Gastrocnemius medialis (tissue), 4 donors: ENCODE measurements around the gene RPL21.

Experiments
- POLR2A ChIP-seq, 2 donors: fragments of 450-650 bp; IDR thresholded peaks; one replicate each; pipeline ENCODE4 v1.6.1; 2017; ENCODE audit warnings: antibody characterized with exemption in 2 of 2, mild to moderate bottlenecking in 2 of 2, moderate library complexity in 2 of 2
- TF ChIP-seq, protein P1 (sequence below), 5 experiments: fragments of 450-650 bp in 3 of 5; fragments of 200-600 bp in 2 of 5; sonication (generic) in 2 of 5; IDR thresholded peaks in 4 of 5; conservative IDR thresholded peaks in 1 of 5; 1 replicate in 4 of 5; 2 replicates in 1 of 5; pipeline ENCODE4 v1.5.1; 2016 to 2019; ENCODE audit warnings: antibody characterized with exemption in 5 of 5, mild to moderate bottlenecking in 3 of 5, moderate library complexity in 3 of 5

- TF ChIP-seq, protein P1, sequence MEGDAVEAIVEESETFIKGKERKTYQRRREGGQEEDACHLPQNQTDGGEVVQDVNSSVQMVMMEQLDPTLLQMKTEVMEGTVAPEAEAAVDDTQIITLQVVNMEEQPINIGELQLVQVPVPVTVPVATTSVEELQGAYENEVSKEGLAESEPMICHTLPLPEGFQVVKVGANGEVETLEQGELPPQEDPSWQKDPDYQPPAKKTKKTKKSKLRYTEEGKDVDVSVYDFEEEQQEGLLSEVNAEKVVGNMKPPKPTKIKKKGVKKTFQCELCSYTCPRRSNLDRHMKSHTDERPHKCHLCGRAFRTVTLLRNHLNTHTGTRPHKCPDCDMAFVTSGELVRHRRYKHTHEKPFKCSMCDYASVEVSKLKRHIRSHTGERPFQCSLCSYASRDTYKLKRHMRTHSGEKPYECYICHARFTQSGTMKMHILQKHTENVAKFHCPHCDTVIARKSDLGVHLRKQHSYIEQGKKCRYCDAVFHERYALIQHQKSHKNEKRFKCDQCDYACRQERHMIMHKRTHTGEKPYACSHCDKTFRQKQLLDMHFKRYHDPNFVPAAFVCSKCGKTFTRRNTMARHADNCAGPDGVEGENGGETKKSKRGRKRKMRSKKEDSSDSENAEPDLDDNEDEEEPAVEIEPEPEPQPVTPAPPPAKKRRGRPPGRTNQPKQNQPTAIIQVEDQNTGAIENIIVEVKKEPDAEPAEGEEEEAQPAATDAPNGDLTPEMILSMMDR (IDR thresholded peaks at IDR 0.05 in 4 of 5, conservative IDR thresholded peaks at IDR 0.05 in 1 of 5): no peak
- no peak for TF ChIP-seq POLR2A (IDR thresholded peaks at IDR 0.05)
Measured at GRCh38 chr13:27302643-27303262, 51.4 kb downstream of the RPL21 start.
